Ovary (tissue), 9 donors: ENCODE results near the gene KIF22. TPM values are rescaled to one million over a fixed set of nuclear protein-coding genes. Genes with fewer than 3 reads are reported as not detected.

Experiments used
- DNase-seq, 5 donors: peaks; one replicate each; pipeline ENCODE4 v3.0.0-alpha.2; 2019 to 2020
- H3K27ac ChIP-seq, 2 donors: fragments of 200-600 bp; one replicate each; pipeline versions ENCODE4 v1.5.1 to v1.8.0; 2019 to 2022
- H3K27me3 ChIP-seq: fragments of 200-600 bp; one replicate; pipeline ENCODE4 v1.8.0; 2022
- H3K36me3 ChIP-seq: fragments of 200-600 bp; sonication (generic); one replicate; pipeline ENCODE4 v1.5.1; 2019
- H3K4me1 ChIP-seq: one replicate; pipeline ENCODE4 v1.8.1; 2013; ENCODE audit warnings: mild to moderate bottlenecking, moderate library complexity; ENCODE audit not compliant: insufficient read depth
- H3K4me3 ChIP-seq: fragments of 200-600 bp; sonication (generic); one replicate; pipeline ENCODE4 v1.5.1; 2017
- H3K9me3 ChIP-seq, 2 donors: fragments of 200-600 bp in 1 of 2; sonication (generic) in 1 of 2; one replicate each; pipeline versions ENCODE4 v1.5.1 to v1.8.1; 2013 to 2019; ENCODE audit warnings: mild to moderate bottlenecking in 1 of 2, moderate library complexity in 1 of 2
- CTCF ChIP-seq, 3 donors: fragments of 450-650 bp in 2 of 3; fragments of 200-600 bp in 1 of 3; IDR thresholded peaks; one replicate each; pipeline versions ENCODE4 v1.5.1 to v1.8.0; 2016 to 2022; ENCODE audit warnings: antibody characterized with exemption in 3 of 3, mild to moderate bottlenecking in 1 of 3
- EP300 ChIP-seq: sonication (generic); formaldehyde crosslinking; IDR thresholded peaks from one replicate; pipeline ENCODE4 v1.6.1; 2017; ENCODE audit warnings: antibody characterized with exemption
- POLR2A ChIP-seq: fragments of 450-650 bp; IDR thresholded peaks from one replicate; pipeline ENCODE4 v1.6.1; 2017; ENCODE audit warnings: antibody characterized with exemption, mild to moderate bottlenecking, moderate library complexity
- WGBS, 3 donors: extraction: QIAGEN DNeasy Blood & Tissue Kit in 1 of 3; methylation state at CpG; one replicate each; pipeline versions ENCODE4 v1.1.5 to v1.1.7; 2013 to 2017; 5-methylcytosine and 5-hydroxymethylcytosine counted together
- intact Hi-C, 4 donors: fragments of 100-400 bp; cut with DNase I; formaldehyde crosslinking; loops; one replicate each; pipeline versions ENCODE4 v1.11.0 to v1.15.1; 2022 to 2023
- polyA plus RNA-seq, 2 donors: library from polyadenylated mRNA; stranded (reverse); fragments of 200-250 nt in 1 of 2; fragments of 350-450 nt in 1 of 2; fragmentation: Illumina TruSeq in 1 of 2; extraction: RNeasy Lipid Tissue Mini Kit (QIAGEN cat#74804) in 1 of 2; gene quantifications; one replicate each; pipeline ENCODE4 v1.2.3, GENCODE V29; 2013 to 2014
- total RNA-seq, 7 donors: library from RNA; depleted of rRNA in 2 of 7; stranded (reverse); fragments of >200 nt in 2 of 7; fragmentation: NEBNext Ultra II Directional in 3 of 7; extraction: Animal tissue kit (Norgen Biotek cat#: 25700) in 3 of 7; gene quantifications; one replicate each; pipeline versions ENCODE4 v1.1.0 to v1.2.4, GENCODE V29; 2016 to 2023
- donor health status: DM: no; HTN: no; CAD: no; lungs with moderate emphysema.
- donor health status: DM: no; HTN: no; CAD: no.
- donor health status: Bipolar disorder and iron deficiency.
- donor health status: DM: yes; HTN: yes; CAD: no.
- donor health status: DM: no; HTN: no; CAD: no.
- donor health status: DM: yes; HTN: yes; CAD: no.

Gene KIF22
- total and polyA plus RNA-seq, 9 donors, result 14.4 to 31.0 (median 20.7) TPM

- intact Hi-C loops, result loop anchor here in 2 of 4 donors (2.0 to 10.0 kb wide), 3 partner anchors 42 to 200 kb away; no protein-coding TSS in a partner anchor
- TF ChIP-seq CTCF (IDR thresholded peaks at IDR 0.05) (no peak), POLR2A (no peak), EP300 (no peak)
- H3K4me1 ChIP-seq, result peaks cover 18% of the 10 kb centered on the region
- H3K27me3 ChIP-seq, result no peaks in the 10 kb centered on the region
- peak; percentile 67 to 80 (median 78) for DNase-seq
- H3K4me3 ChIP-seq, result peak overlapping the region; percentile 72
- WGBS, 3 donors, result 1 to 2% (median 1%) methylated on average over 39 to 99 of the region's 99 CpGs
- H3K36me3 ChIP-seq, result no peaks in the 10 kb centered on the region
- no peaks in the 10 kb centered on the region for H3K9me3 ChIP-seq
- peak overlapping the region; percentile 76 to 89 for H3K27ac ChIP-seq
Measured at GRCh38 chr16:29806641-29807425, 16.3 kb downstream of the KIF22 start.

- peak overlapping the region; percentile 74 to 89 for H3K27ac ChIP-seq
- DNase-seq, result peak; percentile 84 to 89 (median 87)
- no peak for TF ChIP-seq EP300
- no peak for TF ChIP-seq POLR2A
- peak; percentile 35 to 81 (median 54) for TF ChIP-seq CTCF (IDR thresholded peaks at IDR 0.05)
- 1 to 3% (median 2%) methylated on average over 44 to 69 of the region's 69 CpGs for WGBS, 3 donors
- H3K4me3 ChIP-seq, result peak overlapping the region; percentile 72
- H3K4me1 ChIP-seq, result peaks cover 18% of the 10 kb centered on the region
- no peaks in the 10 kb centered on the region for H3K36me3 ChIP-seq
- intact Hi-C loops, result loop anchor here in 2 of 4 donors (2.0 to 10.0 kb wide), 3 partner anchors 41 to 200 kb away; no protein-coding TSS in a partner anchor
- H3K27me3 ChIP-seq, result no peaks in the 10 kb centered on the region
- H3K9me3 ChIP-seq, result no peaks in the 10 kb centered on the region
Measured at GRCh38 chr16:29807426-29808218, 17.1 kb downstream of the KIF22 start.

GRCh38 chr16:29808219-29808900 is 17.8 kb downstream of the KIF22 start:
- peak; percentile 45 to 70 (median 55) for DNase-seq
- H3K36me3 ChIP-seq, result no peaks in the 10 kb centered on the region
- no peak for TF ChIP-seq EP300
- TF ChIP-seq POLR2A, result no peak
- no peak for TF ChIP-seq CTCF (IDR thresholded peaks at IDR 0.05)
- peak overlapping the region; percentile 72 for H3K4me3 ChIP-seq
- no peaks in the 10 kb centered on the region for H3K27me3 ChIP-seq
- peak overlapping the region; percentile 74 to 89 for H3K27ac ChIP-seq
- intact Hi-C loops, result loop anchor here in 2 of 4 donors (5.0 to 10.0 kb wide), 2 partner anchors 196 to 199 kb away; no protein-coding TSS in a partner anchor
- peaks cover 23% of the 10 kb centered on the region for H3K4me1 ChIP-seq
- no peaks in the 10 kb centered on the region for H3K9me3 ChIP-seq
- 28 to 42% (median 30%) methylated on average over 25 of the region's 25 CpGs for WGBS, 3 donors
